Measurements from ENCODE around the gene GH1. TPM values are rescaled to one million over a fixed set of nuclear protein-coding genes. Genes with fewer than 3 reads are reported as not detected.

Gene GH1
- not detected in 2 replicates for total RNA-seq

DNA sequence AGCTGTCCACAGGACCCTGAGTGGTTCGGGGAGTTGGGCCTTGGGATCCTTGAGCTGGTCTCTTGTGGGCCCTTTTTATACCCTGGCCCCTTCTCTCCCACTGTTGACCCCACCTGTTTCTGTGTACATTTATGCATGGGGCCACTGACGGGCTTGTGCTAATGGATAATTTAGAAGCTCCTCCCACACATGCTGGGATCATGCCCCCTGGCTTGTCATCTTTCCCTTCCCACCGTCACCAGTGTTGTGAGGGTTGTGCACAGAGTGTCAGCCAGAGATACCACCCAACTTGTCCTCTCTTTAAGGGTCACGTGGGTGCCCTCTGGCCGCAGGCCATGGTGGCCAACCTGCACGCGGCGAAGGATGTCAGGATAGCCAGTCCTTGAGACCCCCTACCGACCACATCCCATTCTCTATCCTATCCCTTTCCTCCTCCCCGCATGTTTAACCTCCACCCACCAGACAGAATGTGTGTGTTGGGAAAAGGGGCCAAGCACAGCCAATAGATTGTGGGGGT, at the start of gene GH1:
TSS of gene GH1 (minus strand) at position 51 of the 517 bp plus-strand sequence. CDS start 63 bp downstream, outside the sequence.

DNA sequence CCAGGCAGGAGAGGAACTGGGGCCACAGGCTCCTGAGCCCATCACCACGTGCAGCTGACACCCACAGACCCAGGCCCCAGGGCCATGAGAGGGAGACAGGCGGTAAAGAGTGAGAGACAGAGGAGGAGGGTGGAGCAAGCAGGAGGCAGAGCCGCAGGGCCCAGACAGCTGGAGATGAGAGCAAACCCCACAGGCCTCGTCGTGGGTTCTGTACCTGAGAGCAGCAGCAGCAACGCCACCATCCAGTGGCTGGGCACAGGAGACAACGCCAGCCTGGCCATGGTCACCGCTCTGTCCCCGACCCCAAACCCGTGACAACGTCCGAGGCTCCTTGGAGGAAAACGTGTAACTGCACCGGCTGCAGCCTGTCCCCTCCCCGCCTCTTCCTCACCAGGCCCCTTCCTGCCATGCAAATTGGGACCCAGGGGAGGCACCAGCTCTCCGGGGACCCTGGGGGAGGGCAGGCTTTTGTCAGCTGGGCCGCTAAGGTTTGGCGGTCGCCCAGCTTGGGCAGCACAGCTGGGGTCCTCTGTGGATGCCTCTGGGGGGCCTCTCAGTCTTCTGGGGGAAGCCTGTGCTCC, 13.4 kb upstream of the GH1 start, which contains the start of gene CD79B:
TSS of gene CD79B (minus strand) at position 351 of the 581 bp plus-strand sequence. CDS start at position 281, 70 bp downstream.

GRCh38 chr17:63911041-63911635, 7.5 kb downstream of the GH1 start, which contains the start of gene CSHL1:
CSHL1 (minus strand) TSS chr17:63911258; CDS start chr17:63911196, 62 bp downstream.

DNA sequence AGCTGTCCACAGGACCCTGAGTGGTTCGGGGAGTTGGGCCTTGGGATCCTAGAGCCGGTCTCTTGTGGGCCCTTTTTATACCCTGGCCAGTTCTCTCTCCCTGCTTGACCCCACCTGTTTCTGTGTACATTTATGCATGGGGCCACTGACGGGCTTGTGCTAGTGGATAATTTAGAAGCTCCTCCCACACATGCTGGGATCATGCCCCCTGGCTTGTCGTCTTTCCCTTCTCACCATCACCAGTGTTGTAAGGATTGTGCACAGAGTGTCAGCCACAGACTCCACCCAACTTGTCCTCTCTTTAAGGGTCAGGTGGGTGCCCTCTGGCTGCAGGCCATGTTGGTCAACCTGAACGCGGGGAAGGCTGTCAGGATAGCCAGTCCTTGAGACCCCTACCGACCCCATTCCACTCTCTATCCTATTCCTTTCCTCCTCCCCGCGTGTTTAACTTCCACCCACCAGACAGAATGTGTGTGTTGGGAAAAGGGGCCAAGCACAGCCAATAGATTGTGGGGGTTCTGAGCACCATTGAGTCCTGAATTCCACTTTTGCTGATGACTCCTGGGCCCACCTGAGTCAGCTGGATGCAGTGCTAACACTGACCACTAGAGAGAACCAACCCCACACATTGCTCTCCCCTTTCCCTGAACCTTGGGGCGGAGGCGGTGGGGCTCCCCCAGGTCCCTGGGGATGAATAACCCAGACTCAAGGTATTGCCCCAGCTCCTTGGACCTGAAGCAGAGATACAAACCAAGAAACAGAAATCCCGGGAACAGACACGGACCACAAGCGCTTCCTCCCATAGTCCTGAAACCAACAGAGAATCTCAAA, 21.9 kb downstream of the GH1 start, which contains the start of gene CSH1:
TSS of gene CSH1 (minus strand) at position 51 of the 831 bp plus-strand sequence. CDS start 63 bp downstream, outside the sequence.

GRCh38 chr17:63881935-63882601, 36.6 kb downstream of the GH1 start, which contains the start of gene GH2:
GH2 (minus strand) TSS chr17:63881944; CDS start chr17:63881801, 143 bp downstream.

DNA sequence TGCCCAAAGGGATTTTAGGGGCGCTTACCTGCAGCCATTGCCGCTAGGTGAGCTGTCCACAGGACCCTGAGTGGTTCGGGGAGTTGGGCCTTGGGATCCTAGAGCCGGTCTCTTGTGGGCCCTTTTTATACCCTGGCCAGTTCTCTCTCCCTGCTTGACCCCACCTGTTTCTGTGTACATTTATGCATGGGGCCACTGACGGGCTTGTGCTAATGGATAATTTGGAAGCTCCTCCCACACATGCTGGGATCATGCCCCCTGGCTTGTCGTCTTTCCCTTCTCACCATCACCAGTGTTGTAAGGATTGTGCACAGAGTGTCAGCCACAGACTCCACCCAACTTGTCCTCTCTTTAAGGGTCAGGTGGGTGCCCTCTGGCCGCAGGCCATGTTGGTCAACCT, 45.1 kb downstream of the GH1 start, which contains the start of gene CSH2:
TSS of gene CSH2 (minus strand) at position 101 of the 400 bp plus-strand sequence. CDS start at position 38, 63 bp downstream.

Other genes with a start within 250 kb of the GH1 start
- gene LIMD2, start 218.7 kb downstream of the GH1 start, total RNA-seq, result 13.8 and 24.0 TPM in 2 replicates
- gene STRADA, start 177.0 kb downstream of the GH1 start, total RNA-seq, result 17.2 and 22.3 TPM in 2 replicates
- 87.7 and 117 TPM in 2 replicates for gene CCDC47, start 145.2 kb downstream of the GH1 start, total RNA-seq
- gene DDX42, start 144.7 kb downstream of the GH1 start, total RNA-seq, result 65.1 and 80.6 TPM in 2 replicates
- gene PSMC5, start 91.4 kb downstream of the GH1 start, total RNA-seq, result 92.1 and 129 TPM in 2 replicates
- gene FTSJ3, start 91.2 kb downstream of the GH1 start, total RNA-seq, result 57.2 and 84.5 TPM in 2 replicates
- 69.4 and 77.6 TPM in 2 replicates for gene SMARCD2, start 76.2 kb downstream of the GH1 start, total RNA-seq
- not detected in 2 replicates for gene CSH2, start 45.2 kb downstream of the GH1 start, total RNA-seq
- not detected in 2 replicates for gene GH2, start 36.9 kb downstream of the GH1 start, total RNA-seq
- gene CSH1, start 22.3 kb downstream of the GH1 start, total RNA-seq, result not detected in 2 replicates
- not detected in 2 replicates for gene CSHL1, start 7.6 kb downstream of the GH1 start, total RNA-seq
- gene CD79B, start 13.5 kb upstream of the GH1 start, total RNA-seq, result 1.1 TPM in 2 replicates
- under 0.01 and 0.09 TPM in 2 replicates for gene SCN4A, start 54.1 kb upstream of the GH1 start, total RNA-seq
- 0.27 and 0.28 TPM in 2 replicates for gene PRR29, start 79.5 kb upstream of the GH1 start, total RNA-seq
- gene ICAM2, start 101.8 kb upstream of the GH1 start, total RNA-seq, result 348 and 500 TPM in 2 replicates
- gene ERN1, start 211.3 kb upstream of the GH1 start, total RNA-seq, result 5.3 and 11.1 TPM in 2 replicates